ENCODE measurements around the gene JMJD1C.

Gene JMJD1C

DNA sequence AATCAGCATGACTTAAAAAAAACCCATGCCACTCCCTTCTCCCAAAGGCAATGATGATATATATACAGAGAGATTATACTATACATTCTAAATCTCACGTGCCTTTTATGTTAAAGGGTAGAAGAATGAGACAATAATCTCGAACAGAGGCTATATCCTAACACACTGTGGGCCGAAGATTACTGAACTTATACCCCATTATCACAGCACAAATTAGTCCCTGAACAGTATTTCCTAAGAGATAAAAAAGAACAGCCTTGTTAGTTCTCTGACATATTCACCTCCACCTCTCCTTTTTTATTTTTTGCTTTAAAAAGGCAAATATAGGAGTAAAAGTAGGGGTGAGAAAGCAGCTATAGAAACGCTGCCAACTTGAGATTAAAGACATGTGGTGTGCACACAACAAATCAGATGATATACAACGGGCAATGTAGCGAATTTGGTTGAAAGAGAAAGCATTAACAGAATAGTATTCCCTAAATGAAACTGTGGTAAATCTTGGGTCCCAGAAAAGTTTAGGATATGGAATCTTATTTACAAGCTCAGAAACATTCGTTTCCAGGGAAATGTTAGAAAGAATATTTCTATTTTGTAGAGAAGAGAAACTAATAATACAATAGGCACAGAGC is 69.5 kb downstream of the JMJD1C start:
- Histone ChIP-seq H3K27me3 (ENCODE audit: control insufficient read depth in 1 of 2, insufficient read depth in 2 of 2, low read length in 2 of 2) (no peaks in the 10 kb centered on the region), H3K27ac (ENCODE audit: low read length) (no peak overlapping the region), H3K36me3 (ENCODE audit: control insufficient read depth in 2 of 2, insufficient read depth in 2 of 2, low read length in 2 of 2) (no peaks in the 10 kb centered on the region), H3K4me1 (ENCODE audit: control insufficient read depth, insufficient read depth, low read length) (no peaks in the 10 kb centered on the region), H3K4me3 (ENCODE audit: low read length in 2 of 2) (no peak overlapping the region), H3K9me3 (ENCODE audit: control insufficient read depth in 2 of 2, low read length in 2 of 2) (no peaks in the 10 kb centered on the region), H3K9ac (ENCODE audit: low read length in 2 of 2) (no peak overlapping the region)

DNA sequence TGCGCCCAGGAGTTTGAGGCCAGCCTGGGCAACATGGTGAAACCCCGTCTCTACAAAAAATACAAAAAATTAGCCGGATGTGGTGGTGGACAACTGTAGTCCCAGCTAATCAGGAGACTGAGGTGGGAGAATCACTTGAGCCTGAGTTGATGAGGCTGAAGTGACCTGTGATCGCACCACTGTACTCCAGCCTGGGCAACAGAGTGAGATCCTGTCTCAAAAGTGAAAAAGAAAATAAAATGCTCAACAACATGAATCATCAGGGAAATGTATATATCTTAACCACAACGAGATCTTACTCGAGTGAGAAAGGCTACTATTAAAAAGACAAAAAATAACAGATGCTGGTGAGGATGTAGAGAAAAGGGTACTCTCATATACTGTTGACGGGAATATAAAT is 72.7 kb downstream of the JMJD1C start:
- no peak overlapping the region for H3K9ac ChIP-seq (ENCODE audit: low read length in 2 of 2)

DNA sequence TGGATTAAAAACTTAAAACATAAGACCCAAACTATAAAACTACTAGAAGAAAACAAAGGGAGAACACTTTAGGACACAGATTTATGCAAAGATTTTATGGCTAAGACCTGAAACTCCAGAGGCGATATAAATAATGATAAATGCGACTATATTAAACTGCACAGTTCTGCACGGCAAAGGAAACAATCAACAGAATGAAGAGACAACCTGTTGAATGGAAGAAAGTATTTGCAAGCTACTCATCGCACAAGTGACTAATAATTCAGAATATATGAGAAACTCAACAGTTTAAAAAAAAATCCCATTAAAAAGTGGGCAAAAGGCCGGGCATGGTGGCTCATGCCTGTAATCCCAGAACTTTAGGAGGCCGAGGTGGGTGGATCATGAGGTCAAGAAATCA is 73.6 kb downstream of the JMJD1C start:
- H3K9me3 ChIP-seq (ENCODE audit: control insufficient read depth in 2 of 2, low read length in 2 of 2): no peaks in the 10 kb centered on the region
- no peak overlapping the region for H3K27ac ChIP-seq (ENCODE audit: low read length)

More for the DNA sequence above, 72.7 kb downstream of the JMJD1C start:
- Histone ChIP-seq H3K4me3 (ENCODE audit: low read length in 2 of 2) (no peak overlapping the region), H3K27me3 (ENCODE audit: control insufficient read depth in 1 of 2, insufficient read depth in 2 of 2, low read length in 2 of 2) (no peaks in the 10 kb centered on the region), H3K9me3 (ENCODE audit: control insufficient read depth in 2 of 2, low read length in 2 of 2) (no peaks in the 10 kb centered on the region), H3K27ac (ENCODE audit: low read length) (no peak overlapping the region), H3K36me3 (ENCODE audit: control insufficient read depth in 2 of 2, insufficient read depth in 2 of 2, low read length in 2 of 2) (no peaks in the 10 kb centered on the region), H3K4me1 (ENCODE audit: control insufficient read depth, insufficient read depth, low read length) (no peaks in the 10 kb centered on the region)

DNA sequence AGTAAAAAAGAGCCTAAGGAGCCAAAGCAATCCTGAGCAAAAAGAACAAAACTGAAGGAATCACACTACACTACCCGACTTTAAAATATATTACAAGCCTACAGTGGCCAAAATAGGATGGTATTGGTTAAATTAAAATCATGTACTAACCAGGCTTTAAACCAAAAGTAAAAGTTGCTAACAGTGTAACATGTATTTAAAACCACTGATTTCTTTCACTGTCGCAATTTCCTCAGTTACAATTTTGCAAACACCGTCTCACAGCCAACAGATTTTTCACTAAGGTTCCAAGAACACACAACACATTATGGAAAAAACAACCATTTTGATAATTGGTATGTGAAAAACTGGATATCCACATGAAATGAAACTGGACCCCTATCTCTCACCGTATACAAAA is 74.0 kb downstream of the JMJD1C start:
- H3K27ac ChIP-seq (ENCODE audit: low read length): no peak overlapping the region
- H3K9me3 ChIP-seq (ENCODE audit: control insufficient read depth in 2 of 2, low read length in 2 of 2): no peaks in the 10 kb centered on the region

More for the DNA sequence above, 73.6 kb downstream of the JMJD1C start:
- Histone ChIP-seq H3K4me3 (ENCODE audit: low read length in 2 of 2) (no peak overlapping the region), H3K4me1 (ENCODE audit: control insufficient read depth, insufficient read depth, low read length) (no peaks in the 10 kb centered on the region), H3K9ac (ENCODE audit: low read length in 2 of 2) (no peak overlapping the region), H3K27me3 (ENCODE audit: control insufficient read depth in 1 of 2, insufficient read depth in 2 of 2, low read length in 2 of 2) (no peaks in the 10 kb centered on the region), H3K36me3 (ENCODE audit: control insufficient read depth in 2 of 2, insufficient read depth in 2 of 2, low read length in 2 of 2) (no peaks in the 10 kb centered on the region)

DNA sequence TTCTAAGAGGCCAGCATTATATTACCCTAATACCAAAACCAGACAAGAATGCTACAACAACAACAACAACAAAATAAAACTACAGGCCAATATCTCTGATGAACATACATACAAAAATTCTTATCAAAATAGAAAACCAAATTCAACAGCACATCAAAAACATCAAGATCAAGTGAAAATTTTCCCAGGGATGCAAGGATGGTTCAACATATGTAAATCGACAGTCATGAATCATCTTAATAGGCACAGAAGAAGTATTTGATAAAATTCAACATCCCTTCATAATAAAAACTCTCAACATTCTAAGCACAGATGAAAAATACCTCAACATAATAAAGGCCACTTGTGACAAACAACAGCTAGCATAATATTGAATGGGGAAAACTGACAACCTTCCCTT is 75.3 kb downstream of the JMJD1C start:
- no peaks in the 10 kb centered on the region for H3K27me3 ChIP-seq (ENCODE audit: control insufficient read depth in 1 of 2, insufficient read depth in 2 of 2, low read length in 2 of 2)

More for the DNA sequence above, 74.0 kb downstream of the JMJD1C start:
- Histone ChIP-seq H3K27me3 (ENCODE audit: control insufficient read depth in 1 of 2, insufficient read depth in 2 of 2, low read length in 2 of 2) (no peaks in the 10 kb centered on the region), H3K4me1 (ENCODE audit: control insufficient read depth, insufficient read depth, low read length) (no peaks in the 10 kb centered on the region), H3K9ac (ENCODE audit: low read length in 2 of 2) (no peak overlapping the region), H3K36me3 (ENCODE audit: control insufficient read depth in 2 of 2, insufficient read depth in 2 of 2, low read length in 2 of 2) (no peaks in the 10 kb centered on the region), H3K4me3 (ENCODE audit: low read length in 2 of 2) (no peak overlapping the region)

DNA sequence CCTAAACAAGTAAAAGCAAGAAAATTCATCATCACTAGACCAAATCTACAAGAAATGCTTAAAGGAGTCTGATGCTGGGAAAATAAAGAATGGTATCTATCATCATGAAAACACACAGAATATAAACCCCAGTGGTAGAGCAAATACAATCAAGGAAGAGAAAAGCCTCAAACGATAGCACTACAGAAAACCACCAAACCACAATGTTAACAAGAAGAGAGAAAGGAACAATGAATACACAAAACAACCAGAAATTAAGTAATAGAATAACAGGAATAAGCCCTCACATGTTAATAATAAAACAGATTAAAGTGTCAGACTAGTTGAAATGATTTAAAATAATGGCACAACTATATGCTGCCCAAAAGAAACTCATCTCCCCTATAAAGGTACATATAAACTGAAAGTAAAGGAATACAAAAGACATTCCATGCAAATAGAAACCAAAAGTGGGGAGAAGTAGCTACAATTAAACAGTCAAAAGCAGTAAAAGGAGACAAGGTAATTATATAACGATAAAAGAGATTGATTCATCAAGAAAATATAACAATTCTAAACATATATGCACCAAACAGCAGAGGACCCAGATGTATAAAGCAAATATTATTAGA is 77.3 kb downstream of the JMJD1C start:
- Histone ChIP-seq H3K9me3 (ENCODE audit: control insufficient read depth in 2 of 2, low read length in 2 of 2) (no peaks in the 10 kb centered on the region), H3K27ac (ENCODE audit: low read length) (no peak overlapping the region), H3K4me3 (ENCODE audit: low read length in 2 of 2) (no peak overlapping the region), H3K27me3 (ENCODE audit: control insufficient read depth in 1 of 2, insufficient read depth in 2 of 2, low read length in 2 of 2) (no peaks in the 10 kb centered on the region), H3K36me3 (ENCODE audit: control insufficient read depth in 2 of 2, insufficient read depth in 2 of 2, low read length in 2 of 2) (no peaks in the 10 kb centered on the region), H3K9ac (ENCODE audit: low read length in 2 of 2) (no peak overlapping the region), H3K4me1 (ENCODE audit: control insufficient read depth, insufficient read depth, low read length) (no peaks in the 10 kb centered on the region)

More for the DNA sequence above, 75.3 kb downstream of the JMJD1C start:
- H3K4me3 ChIP-seq (ENCODE audit: low read length in 2 of 2): no peak overlapping the region
- H3K9ac ChIP-seq (ENCODE audit: low read length in 2 of 2): no peak overlapping the region
- H3K9me3 ChIP-seq (ENCODE audit: control insufficient read depth in 2 of 2, low read length in 2 of 2): no peaks in the 10 kb centered on the region
- H3K27ac ChIP-seq (ENCODE audit: low read length): no peak overlapping the region
- no peaks in the 10 kb centered on the region for H3K4me1 ChIP-seq (ENCODE audit: control insufficient read depth, insufficient read depth, low read length)
- H3K36me3 ChIP-seq (ENCODE audit: control insufficient read depth in 2 of 2, insufficient read depth in 2 of 2, low read length in 2 of 2): no peaks in the 10 kb centered on the region

DNA sequence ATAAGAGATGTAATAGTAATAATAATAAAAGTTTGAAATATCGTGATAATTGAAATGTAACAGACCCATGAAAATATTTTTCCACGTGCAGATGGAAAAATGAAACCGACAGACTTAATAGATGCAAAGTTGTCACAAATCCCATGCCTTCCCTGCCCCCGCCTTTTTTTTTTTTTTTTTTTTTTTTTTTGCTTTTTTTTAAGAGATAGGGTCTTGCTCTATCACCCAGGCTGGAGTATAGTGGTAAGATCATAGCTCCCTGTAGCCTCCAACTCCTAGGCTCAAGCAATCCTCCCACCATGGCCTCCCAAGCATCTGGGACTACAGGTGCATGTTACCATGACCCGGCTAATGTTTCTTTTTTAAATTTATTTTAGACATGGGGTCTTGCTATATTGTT is 80.5 kb downstream of the JMJD1C start:
- Histone ChIP-seq H3K36me3 (ENCODE audit: control insufficient read depth in 2 of 2, insufficient read depth in 2 of 2, low read length in 2 of 2) (no peaks in the 10 kb centered on the region), H3K4me3 (ENCODE audit: low read length in 2 of 2) (no peak overlapping the region), H3K27ac (ENCODE audit: low read length) (no peak overlapping the region), H3K9me3 (ENCODE audit: control insufficient read depth in 2 of 2, low read length in 2 of 2) (no peaks in the 10 kb centered on the region), H3K4me1 (ENCODE audit: control insufficient read depth, insufficient read depth, low read length) (no peaks in the 10 kb centered on the region), H3K9ac (ENCODE audit: low read length in 2 of 2) (no peak overlapping the region), H3K27me3 (ENCODE audit: control insufficient read depth in 1 of 2, insufficient read depth in 2 of 2, low read length in 2 of 2) (no peaks in the 10 kb centered on the region)

DNA sequence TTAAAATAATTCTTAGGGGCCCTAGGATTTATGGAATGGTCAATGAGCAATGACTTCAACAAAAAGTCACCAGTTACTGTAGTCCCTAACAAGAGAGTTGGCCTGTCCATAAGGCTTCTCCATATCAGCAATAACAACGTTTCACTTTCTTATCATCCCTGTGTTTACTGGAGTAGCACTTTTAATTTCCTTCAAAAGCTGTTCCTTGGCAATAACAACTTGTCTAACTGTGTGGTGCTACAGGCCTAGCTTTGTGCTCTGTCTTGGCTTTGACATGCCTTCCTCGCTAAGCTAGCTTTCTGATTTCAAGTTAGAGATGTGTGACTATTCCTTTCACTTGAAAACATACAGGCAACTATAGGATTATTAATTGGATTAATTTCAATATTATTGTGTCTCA is 81.1 kb downstream of the JMJD1C start:
- H3K36me3 ChIP-seq (ENCODE audit: control insufficient read depth in 2 of 2, insufficient read depth in 2 of 2, low read length in 2 of 2): peaks cover 3% of the 10 kb centered on the region in 2 donors
- H3K27me3 ChIP-seq (ENCODE audit: control insufficient read depth in 1 of 2, insufficient read depth in 2 of 2, low read length in 2 of 2): no peaks in the 10 kb centered on the region
- no peak overlapping the region for H3K9ac ChIP-seq (ENCODE audit: low read length in 2 of 2)
- no peak overlapping the region for H3K27ac ChIP-seq (ENCODE audit: low read length)
- H3K4me1 ChIP-seq (ENCODE audit: control insufficient read depth, insufficient read depth, low read length): no peaks in the 10 kb centered on the region
- H3K9me3 ChIP-seq (ENCODE audit: control insufficient read depth in 2 of 2, low read length in 2 of 2): no peaks in the 10 kb centered on the region
- H3K4me3 ChIP-seq (ENCODE audit: low read length in 2 of 2): no peak overlapping the region

DNA sequence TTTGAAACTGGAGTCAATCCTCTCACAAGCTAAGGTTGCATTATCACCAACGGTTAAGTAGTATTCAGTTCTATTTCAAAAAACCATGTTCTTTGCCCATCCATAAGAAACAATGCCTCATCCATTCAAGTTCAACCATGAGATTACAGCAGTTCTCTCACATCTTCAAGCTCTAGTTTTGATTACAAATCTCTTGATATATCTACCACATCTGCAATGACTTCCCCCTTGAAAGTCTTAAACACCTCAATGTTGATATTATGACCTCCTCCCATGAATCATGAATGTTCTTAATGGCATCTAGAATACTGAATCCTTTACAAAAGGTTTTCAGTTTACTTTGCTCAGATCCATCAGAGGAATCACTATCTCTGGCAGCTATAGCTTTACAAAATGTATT is 81.8 kb downstream of the JMJD1C start:
- Histone ChIP-seq H3K36me3 (ENCODE audit: control insufficient read depth in 2 of 2, insufficient read depth in 2 of 2, low read length in 2 of 2) (peaks cover 3% of the 10 kb centered on the region in 2 donors), H3K4me1 (ENCODE audit: control insufficient read depth, insufficient read depth, low read length) (no peaks in the 10 kb centered on the region), H3K9me3 (ENCODE audit: control insufficient read depth in 2 of 2, low read length in 2 of 2) (no peaks in the 10 kb centered on the region), H3K4me3 (ENCODE audit: low read length in 2 of 2) (no peak overlapping the region), H3K9ac (ENCODE audit: low read length in 2 of 2) (no peak overlapping the region), H3K27ac (ENCODE audit: low read length) (no peak overlapping the region), H3K27me3 (ENCODE audit: control insufficient read depth in 1 of 2, insufficient read depth in 2 of 2, low read length in 2 of 2) (no peaks in the 10 kb centered on the region)

DNA sequence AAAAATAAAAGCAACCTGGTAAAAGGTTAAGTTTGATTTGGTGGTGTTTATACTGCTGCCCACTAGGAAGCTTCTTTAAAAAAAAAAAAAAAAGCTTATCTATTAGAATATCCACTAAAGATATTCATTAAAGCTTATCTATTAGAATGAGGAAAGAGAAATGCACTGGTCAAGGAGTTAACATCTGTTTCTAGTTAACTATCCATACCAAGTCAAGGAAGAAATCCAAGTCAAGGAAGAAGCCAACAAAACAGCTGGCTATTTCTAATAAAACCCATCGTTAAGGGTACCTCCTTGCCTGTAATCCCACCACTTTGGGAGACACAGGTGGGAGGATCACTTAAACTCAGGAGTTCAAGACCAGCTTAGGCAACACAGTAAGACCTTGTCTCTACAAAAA is 82.6 kb downstream of the JMJD1C start:
- Histone ChIP-seq H3K4me1 (ENCODE audit: control insufficient read depth, insufficient read depth, low read length) (no peaks in the 10 kb centered on the region), H3K36me3 (ENCODE audit: control insufficient read depth in 2 of 2, insufficient read depth in 2 of 2, low read length in 2 of 2) (peaks cover 3% of the 10 kb centered on the region in 2 donors), H3K4me3 (ENCODE audit: low read length in 2 of 2) (no peak overlapping the region), H3K9me3 (ENCODE audit: control insufficient read depth in 2 of 2, low read length in 2 of 2) (no peaks in the 10 kb centered on the region), H3K27me3 (ENCODE audit: control insufficient read depth in 1 of 2, insufficient read depth in 2 of 2, low read length in 2 of 2) (no peaks in the 10 kb centered on the region), H3K27ac (ENCODE audit: low read length) (no peak overlapping the region), H3K9ac (ENCODE audit: low read length in 2 of 2) (no peak overlapping the region)

DNA sequence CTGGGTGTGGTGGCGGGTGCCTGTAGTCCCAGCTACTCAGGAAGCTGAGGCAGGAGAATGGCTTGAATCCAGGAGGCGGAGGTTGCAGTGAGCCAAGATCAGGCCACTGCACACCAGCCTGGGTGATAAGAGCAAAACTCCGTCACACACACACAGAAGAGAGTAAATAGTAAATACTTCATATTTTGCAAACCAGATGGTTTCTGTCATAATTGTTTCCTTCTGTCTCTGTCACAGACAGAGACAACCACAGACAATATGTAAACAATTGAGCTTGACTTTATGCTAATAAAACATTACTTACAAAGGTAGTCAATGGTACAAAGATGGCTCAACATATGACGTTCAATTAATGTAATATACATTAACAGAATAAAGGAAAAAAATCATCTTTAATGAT is 83.7 kb downstream of the JMJD1C start:
- Histone ChIP-seq H3K27ac (ENCODE audit: low read length) (no peak overlapping the region), H3K9ac (ENCODE audit: low read length in 2 of 2) (no peak overlapping the region), H3K4me1 (ENCODE audit: control insufficient read depth, insufficient read depth, low read length) (no peaks in the 10 kb centered on the region), H3K27me3 (ENCODE audit: control insufficient read depth in 1 of 2, insufficient read depth in 2 of 2, low read length in 2 of 2) (no peaks in the 10 kb centered on the region), H3K36me3 (ENCODE audit: control insufficient read depth in 2 of 2, insufficient read depth in 2 of 2, low read length in 2 of 2) (peaks cover 3% of the 10 kb centered on the region in 2 donors), H3K4me3 (ENCODE audit: low read length in 2 of 2) (no peak overlapping the region), H3K9me3 (ENCODE audit: control insufficient read depth in 2 of 2, low read length in 2 of 2) (no peaks in the 10 kb centered on the region)

Data from stomach smooth muscle (tissue), 2 donors.